Raji (cell line): ENCODE measurements around the gene DYRK1B.

Experiments used
- POLR2A ChIP-seq: IDR thresholded peaks from 2 replicates; pipeline ENCODE4 v1.6.1; 2011; ENCODE audit warnings: low read depth, low read length, control low read depth; ENCODE audit not compliant: insufficient read depth

DYRK1B gene

GRCh38 chr19:39817888-39818561 is 15.9 kb downstream of the DYRK1B start:
- no peak for TF ChIP-seq POLR2A

- TF ChIP-seq POLR2A, result no peak
Observed at GRCh38 chr19:39816287-39817048, 17.5 kb downstream of the DYRK1B start.

- no peak for TF ChIP-seq POLR2A
Observed at GRCh38 chr19:39814595-39814994, 19.4 kb downstream of the DYRK1B start.

GRCh38 chr19:39813264-39813993 is 20.5 kb downstream of the DYRK1B start:
- no peak for TF ChIP-seq POLR2A

- no peak for TF ChIP-seq POLR2A
Observed at GRCh38 chr19:39811064-39811463, 22.9 kb downstream of the DYRK1B start.

- no peak for TF ChIP-seq POLR2A
Observed at GRCh38 chr19:39810424-39810823, 23.5 kb downstream of the DYRK1B start.

- TF ChIP-seq POLR2A, result no peak
Observed at GRCh38 chr19:39809368-39809767, 24.6 kb downstream of the DYRK1B start.

GRCh38 chr19:39807846-39808364 is 26.1 kb downstream of the DYRK1B start:
- TF ChIP-seq POLR2A, result no peak

GRCh38 chr19:39805104-39805503 is 28.9 kb downstream of the DYRK1B start:
- TF ChIP-seq POLR2A, result no peak

- no peak for TF ChIP-seq POLR2A
Observed at GRCh38 chr19:39802958-39803357, 31.0 kb downstream of the DYRK1B start.

- no peak for TF ChIP-seq POLR2A
Observed at GRCh38 chr19:39797083-39797482, 36.9 kb downstream of the DYRK1B start.

GRCh38 chr19:39796000-39796498 is 37.9 kb downstream of the DYRK1B start:
- TF ChIP-seq POLR2A, result no peak

GRCh38 chr19:39795001-39795400 is 39.0 kb downstream of the DYRK1B start:
- no peak for TF ChIP-seq POLR2A

- TF ChIP-seq POLR2A, result no peak
Observed at GRCh38 chr19:39792999-39793546, 40.9 kb downstream of the DYRK1B start.

- TF ChIP-seq POLR2A, result no peak
Observed at GRCh38 chr19:39788244-39788643, 45.7 kb downstream of the DYRK1B start.
